Adipocyte (in vitro differentiated cells): Measurements from ENCODE around the gene APOL4.
"Not testable (repeated sequence)": the region's sequence is repeated elsewhere in the genome, so short reads cannot be mapped to it uniquely, and the experiment has no call there.

Source experiments
- DNase-seq: peaks from one replicate; pipeline ENCODE4 v3.0.0-alpha.2; 2015; ENCODE audit warnings: low read depth
- H3K27me3 ChIP-seq: replicated peaks from 2 replicates; pipeline ENCODE4 v1.7.0; 2013; ENCODE audit warnings: mild to moderate bottlenecking, low read length, moderate library complexity; ENCODE audit not compliant: control insufficient read depth, insufficient read depth
- H3K36me3 ChIP-seq: 2 replicates; pipeline ENCODE4 v1.7.0; 2013; ENCODE audit warnings: low read length, mild to moderate bottlenecking, moderate library complexity; ENCODE audit not compliant: control insufficient read depth, insufficient read depth, severe bottlenecking
- H3K4me1 ChIP-seq: 2 replicates; pipeline ENCODE4 v1.7.0; 2013; ENCODE audit warnings: mild to moderate bottlenecking, low read length, moderate library complexity; ENCODE audit not compliant: control insufficient read depth, insufficient read depth
- H3K4me3 ChIP-seq: 2 replicates; pipeline ENCODE4 v1.7.0; 2013; ENCODE audit warnings: mild to moderate bottlenecking, low read length, moderate library complexity
- H3K9ac ChIP-seq: 2 replicates; pipeline ENCODE4 v1.7.0; 2013; ENCODE audit warnings: mild to moderate bottlenecking, low read length, moderate library complexity
- H3K9me3 ChIP-seq: 2 replicates; pipeline ENCODE4 v1.7.0; 2013; ENCODE audit warnings: mild to moderate bottlenecking, low read length, moderate library complexity; ENCODE audit not compliant: control insufficient read depth

APOL4 gene

DNA sequence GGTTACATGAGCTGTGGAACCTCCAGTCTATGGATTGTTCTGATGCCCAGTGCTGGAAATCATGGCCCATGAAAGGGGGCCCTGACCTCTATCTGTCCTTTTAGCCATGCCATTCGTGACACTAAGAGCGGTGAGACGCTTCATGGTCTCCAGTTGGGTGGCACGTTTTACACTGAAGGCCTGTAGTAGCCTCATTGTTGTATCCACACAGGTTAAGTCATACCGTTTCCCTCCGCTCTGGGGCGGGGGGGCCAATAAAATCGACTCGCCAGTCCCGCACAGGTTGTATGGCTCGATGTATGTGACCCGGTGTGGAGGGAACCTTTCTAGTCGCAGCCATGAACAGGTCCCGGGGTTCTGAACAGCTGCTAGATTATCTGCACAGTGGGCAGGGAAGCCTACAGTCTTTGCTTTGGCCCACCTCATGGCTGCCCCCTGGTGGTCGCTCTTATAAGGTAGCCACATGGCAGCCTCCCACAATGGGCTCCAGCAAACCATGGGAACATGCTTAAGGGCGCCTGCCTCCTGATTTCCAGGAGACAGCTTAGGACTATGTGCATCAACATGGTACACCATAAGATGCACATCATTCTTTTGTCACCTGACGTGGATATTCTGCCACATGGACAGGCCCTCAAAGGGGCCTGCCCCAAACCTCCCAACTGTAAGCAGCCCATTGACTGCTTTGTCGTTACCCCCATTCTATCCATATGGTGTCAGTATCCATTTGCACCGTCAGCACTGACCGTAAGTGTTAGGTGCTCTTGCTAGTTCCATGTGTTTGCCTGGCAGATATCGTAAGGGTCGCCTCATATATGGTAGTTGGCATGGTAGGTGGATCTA lies 21.4 kb downstream of the APOL4 start:
- Histone ChIP-seq H3K4me1 (peaks cover 14% of the 10 kb centered on the region), H3K9me3 (no peaks in the 10 kb centered on the region), H3K27me3 (no peaks in the 10 kb centered on the region), H3K9ac (no peak overlapping the region), H3K36me3 (no peaks in the 10 kb centered on the region), H3K4me3 (no peak overlapping the region)
- DNase-seq = peak; percentile 90

DNA sequence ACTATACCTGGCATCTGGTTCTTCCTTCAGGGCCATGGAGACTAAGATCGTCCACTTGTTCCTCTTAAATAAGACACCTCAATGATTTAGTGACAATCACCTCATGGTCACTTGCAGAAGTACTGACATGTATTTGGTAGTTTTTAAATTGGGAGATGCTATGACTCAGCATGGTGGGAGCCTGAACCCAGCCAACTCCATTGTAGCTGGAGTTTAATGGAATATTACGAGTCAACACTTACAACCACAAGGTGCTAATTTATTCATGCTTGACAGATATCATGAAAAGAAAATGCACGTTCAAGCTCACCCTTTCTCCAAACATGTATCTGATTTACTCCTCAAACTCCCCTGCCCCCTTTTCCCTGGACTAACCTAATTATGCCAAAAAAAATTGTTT lies 24.4 kb downstream of the APOL4 start:
- H3K4me1 ChIP-seq = no peaks in the 10 kb centered on the region
- no peaks in the 10 kb centered on the region for H3K36me3 ChIP-seq
- H3K9me3 ChIP-seq = no peaks in the 10 kb centered on the region
- H3K9ac ChIP-seq = no peak overlapping the region
- DNase-seq = no peak
- H3K4me3 ChIP-seq = no peak overlapping the region
- H3K27me3 ChIP-seq = no peaks in the 10 kb centered on the region

DNA sequence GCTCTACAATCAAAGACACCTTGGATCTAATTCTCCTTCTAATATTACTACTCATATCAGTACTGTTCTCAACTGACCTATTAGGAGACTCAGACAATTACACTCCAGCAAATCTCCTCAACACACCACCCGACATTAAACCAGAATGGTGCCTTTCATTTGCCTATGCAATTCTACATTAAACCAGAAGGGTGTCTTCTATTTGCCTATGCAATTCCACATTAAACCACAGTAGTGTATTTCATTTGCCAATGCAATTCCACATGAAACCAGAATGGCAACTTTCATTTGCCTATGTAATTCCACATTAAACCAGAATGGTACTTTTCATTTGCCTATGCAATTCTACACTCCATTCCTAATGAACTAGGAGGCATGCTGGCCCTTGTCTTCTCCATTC lies 25.7 kb downstream of the APOL4 start:
- H3K9me3 ChIP-seq = no peaks in the 10 kb centered on the region
- H3K4me1 ChIP-seq = no peaks in the 10 kb centered on the region
- H3K9ac ChIP-seq = no peak overlapping the region
- no peak for DNase-seq
- no peak overlapping the region for H3K4me3 ChIP-seq
- no peaks in the 10 kb centered on the region for H3K36me3 ChIP-seq
- H3K27me3 ChIP-seq = no peaks in the 10 kb centered on the region

DNA sequence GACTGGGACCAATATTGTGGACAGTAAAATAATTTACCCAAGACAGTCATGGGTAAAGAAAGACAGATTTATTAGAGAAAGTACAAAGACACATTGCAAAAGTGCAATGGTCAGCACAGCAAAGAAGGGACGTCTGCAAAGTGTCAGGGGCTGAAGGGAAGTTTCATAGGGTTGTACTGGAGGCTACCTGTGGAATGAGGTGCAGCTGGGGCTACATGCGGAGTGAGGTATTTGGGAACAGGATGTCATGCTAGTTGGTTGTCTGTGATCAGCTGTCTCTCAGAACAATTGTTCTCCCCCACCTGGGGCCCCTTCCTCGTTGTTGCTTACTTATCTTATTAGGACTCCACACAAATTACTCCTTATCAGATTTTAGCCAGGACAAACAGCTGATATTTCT lies 29.7 kb downstream of the APOL4 start:
- no peak for DNase-seq

DNA sequence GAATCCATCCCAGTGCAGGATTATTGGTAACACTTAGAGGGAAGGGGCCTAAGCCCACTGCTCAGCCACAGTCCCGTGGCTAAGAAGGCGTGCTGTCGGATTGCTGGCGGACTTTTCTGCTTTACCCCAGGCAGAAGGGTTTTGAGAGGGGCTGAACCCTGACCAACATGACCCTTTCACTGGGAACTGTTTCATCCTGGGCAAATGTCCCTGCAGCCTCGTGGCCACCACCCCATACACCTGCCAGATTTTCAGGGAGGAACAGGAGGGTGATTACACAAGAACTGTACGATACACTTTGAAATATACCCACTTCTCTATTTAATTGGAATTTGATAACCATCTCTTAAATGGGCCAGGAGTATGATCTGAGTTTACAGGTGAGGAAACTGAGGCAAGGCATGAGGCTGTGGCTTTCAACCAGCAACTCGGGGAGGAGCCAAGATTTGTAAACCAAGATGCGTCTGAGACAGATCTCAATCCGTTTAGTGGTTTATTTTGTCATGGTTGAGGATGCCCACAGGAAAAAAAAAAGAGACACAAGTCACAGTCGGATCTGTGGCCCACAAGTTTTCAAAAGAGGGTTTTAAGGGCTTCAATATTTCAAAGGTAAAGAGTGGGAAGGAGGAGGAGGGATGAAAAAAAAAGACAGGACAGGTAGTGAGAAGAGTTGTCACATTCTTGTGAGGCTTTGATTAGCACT lies 34.9 kb downstream of the APOL4 start:
- Histone ChIP-seq H3K4me1 (peaks cover 31% of the 10 kb centered on the region), H3K4me3 (no peak overlapping the region), H3K9ac (no peak overlapping the region), H3K9me3 (no peaks in the 10 kb centered on the region), H3K36me3 (no peaks in the 10 kb centered on the region), H3K27me3 (no peaks in the 10 kb centered on the region)
- DNase-seq = no peak

More for the DNA sequence above, 29.7 kb downstream of the APOL4 start:
- Histone ChIP-seq H3K9me3 (no peaks in the 10 kb centered on the region), H3K27me3 (no peaks in the 10 kb centered on the region), H3K9ac (no peak overlapping the region), H3K4me1 (no peaks in the 10 kb centered on the region), H3K4me3 (no peak overlapping the region), H3K36me3 (no peaks in the 10 kb centered on the region)

DNA sequence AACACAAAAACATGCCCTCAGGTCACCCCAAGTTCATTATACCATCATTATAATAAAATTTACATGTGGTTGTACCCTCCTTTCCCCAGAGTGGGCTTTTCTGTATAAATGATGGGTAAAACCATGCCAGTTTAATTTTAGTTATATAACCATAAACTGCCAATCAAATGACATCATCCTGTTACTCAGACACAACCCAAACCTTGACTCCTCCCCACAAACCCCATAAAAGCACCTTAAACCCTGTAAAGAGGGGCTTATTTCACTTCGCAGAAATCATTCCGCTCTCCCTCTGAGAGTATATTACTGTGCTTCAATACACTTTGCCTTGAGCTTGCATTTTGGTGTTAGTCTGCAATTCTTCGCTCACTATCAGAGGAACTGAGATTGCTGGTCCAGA lies 35.5 kb downstream of the APOL4 start:
- H3K4me3 ChIP-seq = no peak overlapping the region
- no peaks in the 10 kb centered on the region for H3K9me3 ChIP-seq
- H3K9ac ChIP-seq = no peak overlapping the region
- H3K4me1 ChIP-seq = peaks cover 31% of the 10 kb centered on the region
- H3K27me3 ChIP-seq = no peaks in the 10 kb centered on the region
- no peaks in the 10 kb centered on the region for H3K36me3 ChIP-seq
- no peak for DNase-seq

DNA sequence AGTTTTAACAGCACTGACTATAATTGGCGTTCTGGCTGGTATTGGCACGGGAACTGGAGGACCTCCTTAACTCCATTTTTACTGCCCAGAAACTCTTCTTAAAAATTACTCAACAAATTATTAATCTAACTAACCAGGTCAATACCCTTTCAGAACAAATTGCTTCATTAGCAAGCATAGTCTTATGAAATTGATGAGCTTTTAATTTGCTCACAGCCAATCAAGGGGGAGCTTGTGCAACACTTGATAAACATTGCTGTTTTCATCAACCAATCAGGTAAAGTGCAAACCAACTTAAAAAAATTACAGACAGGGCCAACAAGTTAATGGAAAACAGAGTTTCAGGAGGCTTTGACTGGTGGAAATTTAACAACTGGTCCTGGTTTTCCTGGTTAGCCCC lies 36.5 kb downstream of the APOL4 start:
- H3K9me3 ChIP-seq = no peaks in the 10 kb centered on the region
- H3K9ac ChIP-seq = no peak overlapping the region
- H3K27me3 ChIP-seq = no peaks in the 10 kb centered on the region
- no peaks in the 10 kb centered on the region for H3K36me3 ChIP-seq
- H3K4me3 ChIP-seq = no peak overlapping the region
- peaks cover 39% of the 10 kb centered on the region for H3K4me1 ChIP-seq
- DNase-seq = no peak

DNA sequence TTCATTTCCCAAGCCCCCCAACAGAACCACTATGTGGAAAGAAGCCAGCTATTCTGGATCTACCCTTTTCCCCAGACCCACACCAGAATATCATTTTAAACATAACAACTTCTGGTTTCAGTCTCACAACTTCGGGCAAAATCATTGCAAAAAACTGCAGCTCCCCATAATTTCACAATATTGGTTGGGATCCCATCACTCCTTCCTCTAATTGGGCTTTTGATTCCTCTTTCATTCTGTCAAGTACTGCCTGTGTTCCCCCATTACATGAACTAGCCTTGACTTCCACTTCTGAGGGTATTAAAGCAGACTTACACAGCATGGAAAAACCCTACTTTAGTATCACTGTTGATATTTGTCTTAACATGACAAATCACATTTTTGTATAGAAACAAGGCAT lies 37.0 kb downstream of the APOL4 start:
- no peak overlapping the region for H3K4me3 ChIP-seq
- no peaks in the 10 kb centered on the region for H3K9me3 ChIP-seq
- H3K4me1 ChIP-seq = peaks cover 43% of the 10 kb centered on the region
- H3K36me3 ChIP-seq = no peaks in the 10 kb centered on the region
- H3K27me3 ChIP-seq = no peaks in the 10 kb centered on the region
- DNase-seq = no peak
- peak overlapping the region; percentile 20 for H3K9ac ChIP-seq

DNA sequence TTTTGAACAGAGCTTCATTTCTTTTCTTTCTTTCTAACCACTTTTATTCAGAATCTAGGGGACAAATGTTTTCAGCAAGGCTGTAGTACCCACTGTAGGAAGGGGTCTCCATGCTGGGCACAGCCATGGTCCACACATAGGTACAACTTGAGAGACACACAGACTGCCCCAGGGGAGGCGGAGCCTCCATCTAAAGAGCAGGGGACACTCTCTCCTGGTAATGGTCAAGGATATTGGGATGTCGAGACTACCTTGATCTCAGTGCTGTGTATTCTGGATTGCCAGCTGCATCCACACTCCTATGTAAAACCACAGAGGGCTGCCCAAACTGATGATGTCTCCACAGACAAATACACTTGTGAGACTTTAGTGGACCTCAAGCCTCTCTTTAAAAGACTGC lies 38.1 kb downstream of the APOL4 start:
- H3K4me1 ChIP-seq = peaks cover 55% of the 10 kb centered on the region
- H3K9me3 ChIP-seq = no peaks in the 10 kb centered on the region
- no peak for DNase-seq
- no peak overlapping the region for H3K4me3 ChIP-seq
- H3K9ac ChIP-seq = no peak overlapping the region
- no peaks in the 10 kb centered on the region for H3K36me3 ChIP-seq
- H3K27me3 ChIP-seq = no peaks in the 10 kb centered on the region

DNA sequence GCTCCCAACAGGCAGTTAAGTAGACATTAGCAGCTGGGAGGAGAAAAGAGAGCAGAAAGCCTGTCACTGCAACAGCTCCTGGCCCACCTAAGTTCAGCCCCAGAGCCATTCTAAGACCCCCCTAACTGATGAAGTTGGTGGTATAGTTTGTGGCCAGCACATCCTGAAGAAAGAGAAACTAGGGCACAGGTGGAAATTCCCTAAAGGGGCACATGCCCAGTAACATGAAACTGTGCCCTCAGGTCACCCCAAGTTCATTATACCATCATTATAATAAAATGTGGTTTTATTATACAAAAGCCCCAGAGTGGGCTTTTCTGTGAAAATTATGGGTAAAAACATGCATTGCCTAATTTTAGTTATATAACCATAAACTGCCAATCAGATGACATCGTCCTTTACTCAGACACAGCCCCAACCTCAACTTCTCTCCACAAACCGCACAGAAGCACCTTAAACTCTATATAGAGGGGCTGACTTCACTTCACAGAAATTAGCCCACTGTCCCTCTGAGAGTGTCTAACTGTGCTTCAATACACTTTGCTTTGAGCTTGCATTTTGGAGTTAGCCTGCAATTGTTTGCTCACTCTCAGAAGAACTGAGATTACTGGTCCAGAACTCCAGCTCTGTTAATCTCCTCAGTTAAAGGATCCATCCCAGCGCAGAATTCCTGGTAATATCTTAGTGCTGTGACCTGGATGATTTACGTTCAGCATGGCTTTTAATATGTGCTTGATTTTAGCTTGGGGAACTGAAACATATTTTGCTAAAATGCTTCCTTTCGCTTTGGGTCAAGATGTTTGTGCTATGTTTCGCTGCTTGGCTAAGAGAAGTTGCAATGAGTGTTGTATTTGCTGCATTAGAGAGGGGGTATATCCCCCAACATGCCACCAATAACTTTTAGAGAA lies 39.2 kb downstream of the APOL4 start:
- H3K9ac ChIP-seq = peak overlapping the region; percentile 46
- H3K4me3 ChIP-seq = no peak overlapping the region
- DNase-seq = no peak
- H3K4me1 ChIP-seq = peaks cover 65% of the 10 kb centered on the region
- no peaks in the 10 kb centered on the region for H3K27me3 ChIP-seq
- H3K36me3 ChIP-seq = no peaks in the 10 kb centered on the region
- H3K9me3 ChIP-seq = no peaks in the 10 kb centered on the region

DNA sequence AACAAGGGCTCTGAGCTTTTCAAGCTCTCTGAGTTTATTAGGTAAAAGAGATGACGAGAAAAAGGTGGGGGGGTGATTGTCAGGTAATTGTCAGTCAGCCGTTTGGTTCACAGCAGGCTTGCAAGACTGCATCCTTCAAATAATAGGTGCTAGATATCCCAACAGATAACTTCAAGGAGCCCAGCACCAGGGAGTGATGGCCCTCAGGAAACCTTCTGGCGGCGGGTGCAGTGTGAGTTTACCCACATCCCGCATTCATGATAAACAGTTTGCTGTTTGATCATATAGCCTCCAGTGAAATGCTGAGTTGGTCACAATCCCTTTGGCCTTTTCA lies 39.8 kb downstream of the APOL4 start:
- H3K9me3 ChIP-seq, H3K9ac ChIP-seq, H3K36me3 ChIP-seq, H3K4me3 ChIP-seq, H3K27me3 ChIP-seq, DNase-seq: not testable (repeated sequence)
- H3K4me1 ChIP-seq = peaks cover 69% of the 10 kb centered on the region
